CD1c-positive myeloid dendritic cell (primary cell): ENCODE measurements around the gene RASA4B.
"Not testable (repeated sequence)": the region's sequence is repeated elsewhere in the genome, so short reads cannot be mapped to it uniquely, and the experiment has no call there.

Experiments used
- DNase-seq: peaks from one replicate; pipeline ENCODE4 v3.0.0-alpha.2; 2016; ENCODE audit errors: extremely low spot score

The RASA4B gene

DNA sequence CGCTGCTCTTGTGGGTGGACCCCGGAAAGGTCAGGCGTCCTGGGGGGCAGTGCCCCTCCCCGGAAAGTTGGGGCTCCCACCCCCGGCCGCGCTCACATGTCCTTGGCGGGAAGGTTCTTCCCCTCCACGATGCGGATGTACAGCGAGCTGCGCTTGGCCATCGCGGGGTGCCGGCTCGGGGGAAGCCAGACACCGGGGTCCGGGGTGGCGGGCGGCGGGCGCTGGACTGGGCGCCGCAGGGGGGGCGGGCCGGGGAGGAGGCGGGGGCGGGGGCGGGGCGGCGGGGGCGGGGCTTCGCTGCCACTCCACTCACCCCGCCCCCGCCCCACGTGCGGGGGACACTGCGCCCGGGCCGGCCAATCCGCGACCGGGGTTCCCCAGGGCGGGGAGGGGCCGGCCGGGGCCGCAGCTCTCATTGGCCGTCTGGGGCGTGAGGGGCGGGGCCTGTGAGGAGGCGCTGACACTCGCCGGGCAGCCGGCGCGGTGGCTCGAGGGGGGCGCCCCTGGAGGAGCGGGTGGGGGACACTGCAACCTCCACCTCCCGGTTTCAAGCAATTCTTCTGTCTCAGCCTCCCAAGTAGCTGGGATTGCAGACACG is at the start of gene RASA4B:
Gene RASA4B, minus strand, starts transcription at position 228 of the 598 bp plus-strand sequence. Its CDS starts 67 bp downstream, at position 161.
- peak; percentile 1 for DNase-seq

DNA sequence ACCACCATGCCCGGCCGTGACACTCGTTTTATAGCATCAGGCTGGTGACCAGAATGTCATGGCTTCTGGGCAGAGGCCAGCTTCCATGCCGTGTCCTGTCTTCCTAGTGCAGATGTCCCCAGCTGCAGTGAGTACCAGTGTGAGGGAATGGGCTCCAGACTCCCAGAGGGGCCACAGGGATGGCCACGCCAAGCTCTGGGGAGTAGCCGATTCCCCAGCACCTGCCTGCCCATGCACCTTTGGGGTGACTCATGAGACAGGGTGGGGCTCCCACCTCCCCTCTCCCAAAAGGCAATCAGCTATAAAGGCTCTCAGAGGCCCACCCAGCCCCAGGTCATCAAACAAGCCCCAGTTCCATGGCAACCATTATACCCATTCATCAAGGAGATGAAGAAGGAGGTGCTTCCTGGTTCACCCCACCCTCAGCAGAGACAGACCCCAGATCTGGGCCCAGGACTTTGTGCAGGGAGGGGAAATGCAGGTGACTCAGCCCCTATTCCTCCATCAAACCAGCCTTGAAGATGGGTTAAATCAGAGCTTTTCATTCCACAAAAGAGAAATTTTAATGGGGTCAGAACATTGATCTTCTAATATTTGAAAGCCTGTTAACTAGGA is 33.3 kb upstream of the RASA4B start, which contains the start of gene SPDYE2:
Gene SPDYE2, plus strand, starts transcription at position 419 of the 615 bp plus-strand sequence. CDS start 2,030 bp downstream, outside the sequence.
- DNase-seq, result not testable (repeated sequence)

DNA sequence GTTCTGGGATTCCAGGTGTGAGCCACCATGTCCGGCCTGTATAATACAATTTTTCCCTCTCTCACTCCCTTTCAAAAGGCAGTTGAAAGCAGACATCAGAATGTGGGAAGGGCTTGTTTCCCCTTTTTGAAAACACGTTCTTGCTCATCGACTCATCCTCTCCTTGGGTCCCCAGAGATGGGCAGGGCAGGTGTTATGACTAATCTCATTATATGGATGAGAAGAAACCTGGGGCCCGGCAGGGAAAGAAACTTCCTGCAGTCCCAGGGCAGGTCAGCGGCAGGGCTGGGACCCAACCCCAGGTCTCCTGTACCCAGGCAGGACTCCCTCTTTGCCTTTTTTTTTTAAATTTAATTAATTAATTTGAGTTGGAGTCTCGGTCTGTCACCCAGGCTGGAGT is 28.8 kb upstream of the RASA4B start:
- not testable (repeated sequence) for DNase-seq

DNA sequence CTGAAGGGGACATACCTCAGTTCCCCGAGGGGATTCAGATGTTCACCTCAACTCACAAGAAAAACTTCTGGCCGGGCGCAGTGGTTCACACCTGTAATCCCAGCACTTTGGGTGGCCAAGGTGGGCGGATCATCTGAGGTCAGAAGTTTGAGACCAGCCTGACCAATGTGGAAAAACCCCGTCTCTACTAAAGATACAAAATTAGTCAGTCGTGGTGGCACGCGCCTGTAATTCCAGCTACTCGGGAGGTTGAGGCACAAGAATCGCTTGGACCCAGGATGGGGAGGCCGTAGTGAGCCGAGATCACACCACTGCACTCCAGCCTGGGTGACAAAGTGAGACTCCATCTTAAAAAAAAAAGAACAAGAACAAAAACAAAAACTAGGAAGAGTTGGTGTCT is 27.7 kb upstream of the RASA4B start:
- DNase-seq, result not testable (repeated sequence)

DNA sequence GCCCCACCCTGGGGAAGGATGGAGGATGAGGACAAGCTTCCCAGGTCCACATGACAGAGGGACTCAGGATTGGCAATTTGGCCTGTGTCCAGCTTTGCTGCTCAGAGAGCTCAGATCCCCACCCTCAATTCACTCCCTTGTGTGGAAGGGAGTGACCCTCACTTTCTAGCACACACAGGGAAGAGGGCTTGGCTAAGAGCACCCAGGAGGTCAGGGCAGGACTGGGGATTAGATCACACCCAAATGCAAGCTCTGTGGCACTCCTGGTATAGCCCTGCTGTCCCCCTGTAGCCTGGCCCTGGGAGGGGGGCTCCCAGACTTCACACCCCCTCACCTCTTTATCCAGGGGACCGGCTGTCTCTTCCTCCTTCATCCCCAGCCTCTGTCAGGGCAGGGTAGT is 26.8 kb upstream of the RASA4B start:
- not testable (repeated sequence) for DNase-seq

DNA sequence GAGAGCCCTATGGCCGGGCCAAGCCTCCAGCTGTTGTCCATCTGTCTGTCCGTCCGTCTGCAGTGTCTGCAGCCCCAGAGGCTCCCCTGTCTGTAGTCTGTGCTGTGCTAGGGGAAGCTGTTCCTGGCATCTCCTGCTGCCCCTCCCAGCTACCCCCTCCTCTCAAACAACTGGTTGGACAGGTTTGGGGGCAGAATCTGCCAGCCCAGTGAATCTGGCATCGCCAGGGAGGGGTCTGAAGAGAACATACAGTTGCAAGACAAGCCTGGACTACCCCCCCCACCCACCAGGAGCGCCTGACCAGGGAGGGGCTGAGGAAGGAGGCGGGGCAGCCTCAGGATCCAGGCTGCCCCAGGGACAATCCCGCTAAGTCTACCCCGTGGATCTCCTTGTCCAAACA is 26.0 kb upstream of the RASA4B start, which contains the start of gene UPK3BL2:
Gene UPK3BL2, minus strand, starts transcription at position 101 of the 400 bp plus-strand sequence. Its CDS starts 60 bp downstream, at position 41.
- DNase-seq, result not testable (repeated sequence)

DNA sequence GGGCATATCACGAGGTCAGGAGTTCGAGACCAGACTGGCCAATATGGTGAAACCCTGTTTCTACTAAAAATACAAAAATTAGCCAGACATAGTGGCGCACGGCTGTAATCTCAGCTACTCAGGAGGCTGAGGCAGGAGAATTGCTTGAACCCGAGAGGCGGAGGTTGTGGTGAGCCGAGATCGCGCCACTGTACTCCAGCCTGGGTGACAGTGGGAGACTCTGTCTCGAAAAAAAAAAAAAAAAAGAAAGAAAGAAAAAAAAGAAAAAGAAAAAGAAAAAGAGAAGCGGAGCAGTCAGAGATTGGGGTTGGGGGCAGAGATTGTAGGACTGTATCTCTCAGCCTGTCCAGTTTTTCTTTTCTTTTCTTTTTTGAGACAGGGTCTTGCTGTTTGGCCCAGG is 25.2 kb upstream of the RASA4B start:
- DNase-seq, result not testable (repeated sequence)

DNA sequence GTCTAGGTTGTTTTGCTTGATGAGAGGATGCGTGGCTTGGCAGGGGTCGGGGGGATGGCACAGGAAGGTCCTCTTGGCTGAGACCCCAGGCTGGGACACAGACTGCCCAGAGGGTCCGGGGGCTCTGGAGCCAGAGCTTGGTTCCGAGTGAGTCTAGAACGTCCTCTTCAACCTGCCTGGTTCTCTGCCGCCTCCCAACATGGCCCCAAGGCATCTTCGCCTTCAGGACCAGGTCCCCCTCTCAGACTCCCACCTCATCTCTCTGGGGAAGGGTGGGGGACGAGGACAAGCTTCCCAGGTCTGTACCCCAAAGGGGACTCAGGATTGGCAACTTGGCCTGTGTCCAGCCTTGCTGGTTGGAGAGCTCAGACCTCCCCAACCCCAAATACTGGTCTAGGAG is 24.5 kb upstream of the RASA4B start:
- DNase-seq, result not testable (repeated sequence)

DNA sequence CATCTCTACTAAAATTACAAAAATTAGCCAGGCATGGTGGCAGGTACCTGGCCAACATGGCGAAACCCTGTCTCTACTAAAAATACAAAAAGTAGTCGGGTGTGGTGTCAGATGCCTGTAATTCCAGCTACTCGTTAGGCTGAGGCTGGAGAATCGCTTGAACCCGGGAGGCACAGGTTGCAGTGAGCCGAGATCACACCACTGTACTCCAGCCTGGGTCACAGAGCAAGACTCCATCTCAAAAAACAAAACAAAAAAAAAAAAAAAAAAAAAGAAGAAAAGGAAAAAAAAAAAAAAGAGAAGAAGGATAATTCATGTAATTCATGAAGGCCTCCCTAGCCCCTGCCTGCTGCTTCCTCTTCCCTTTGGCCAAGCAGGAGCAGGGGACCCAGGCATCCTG is 23.0 kb upstream of the RASA4B start:
- not testable (repeated sequence) for DNase-seq

DNA sequence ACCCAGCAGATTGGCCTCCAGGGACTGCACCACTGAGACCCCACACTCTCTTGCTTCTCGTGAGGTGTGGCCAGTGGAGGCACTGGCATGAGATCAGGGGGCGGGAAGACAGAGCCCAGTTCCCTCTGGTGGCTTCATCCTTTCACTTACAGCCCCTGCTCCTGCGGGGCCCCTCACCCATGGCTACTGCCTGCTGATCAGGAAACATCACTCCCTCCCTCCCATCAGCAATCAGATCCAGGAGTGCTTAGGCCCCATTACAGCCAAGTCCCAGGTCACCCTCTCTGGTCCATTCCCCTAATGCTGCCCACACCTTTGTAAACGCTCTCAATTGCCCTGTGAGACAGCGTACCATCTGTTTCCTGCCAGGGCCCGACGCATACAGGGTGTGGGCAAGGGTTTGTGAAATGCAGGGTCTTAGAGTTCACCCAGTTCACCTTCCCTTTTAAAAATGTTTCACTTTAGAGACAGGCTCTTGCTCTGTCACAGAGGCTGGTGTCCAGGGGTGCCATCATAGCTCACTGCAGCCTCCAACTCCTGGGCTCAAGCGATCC is 17.6 kb upstream of the RASA4B start:
- DNase-seq, result not testable (repeated sequence)

DNA sequence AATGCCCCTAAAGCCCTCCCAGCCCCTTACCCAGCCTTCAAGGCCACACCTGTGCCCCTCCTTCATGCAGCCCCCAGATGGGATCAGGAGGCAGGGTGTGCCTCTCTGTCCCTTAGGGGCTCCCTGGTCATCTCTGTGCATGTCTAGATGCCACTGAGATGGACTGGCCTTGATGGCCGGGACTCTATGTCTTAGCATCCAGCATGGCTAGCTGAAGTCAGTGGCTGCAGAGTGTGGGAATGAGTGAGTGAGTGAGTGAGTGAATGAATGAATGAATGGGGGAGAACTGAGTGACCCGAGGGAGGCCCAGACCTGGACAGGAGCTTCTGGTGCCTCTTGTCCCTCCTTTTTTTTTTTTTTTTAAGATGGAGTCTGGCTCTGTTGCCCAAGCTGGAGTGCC is 14.6 kb upstream of the RASA4B start:
- not testable (repeated sequence) for DNase-seq

DNA sequence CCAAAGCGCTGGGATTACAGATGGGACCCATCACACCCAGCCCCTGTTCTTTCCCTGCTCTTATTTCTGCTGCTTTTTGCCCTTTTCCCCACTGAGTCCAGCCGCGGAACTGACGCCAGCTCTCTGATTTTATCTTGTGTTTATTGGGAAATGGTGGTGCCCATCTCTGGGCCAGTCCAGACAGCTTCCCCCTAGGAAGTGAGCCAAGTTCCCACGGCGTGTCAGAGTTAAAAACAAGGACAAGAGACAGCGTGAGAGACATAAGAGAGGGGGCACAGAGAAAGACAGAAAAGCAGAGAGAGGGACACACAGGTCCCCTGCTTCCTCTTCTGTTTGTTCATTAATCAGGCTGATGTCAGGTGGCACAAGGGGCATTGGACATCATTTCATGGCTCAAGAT is 14.0 kb upstream of the RASA4B start:
- not testable (repeated sequence) for DNase-seq

DNA sequence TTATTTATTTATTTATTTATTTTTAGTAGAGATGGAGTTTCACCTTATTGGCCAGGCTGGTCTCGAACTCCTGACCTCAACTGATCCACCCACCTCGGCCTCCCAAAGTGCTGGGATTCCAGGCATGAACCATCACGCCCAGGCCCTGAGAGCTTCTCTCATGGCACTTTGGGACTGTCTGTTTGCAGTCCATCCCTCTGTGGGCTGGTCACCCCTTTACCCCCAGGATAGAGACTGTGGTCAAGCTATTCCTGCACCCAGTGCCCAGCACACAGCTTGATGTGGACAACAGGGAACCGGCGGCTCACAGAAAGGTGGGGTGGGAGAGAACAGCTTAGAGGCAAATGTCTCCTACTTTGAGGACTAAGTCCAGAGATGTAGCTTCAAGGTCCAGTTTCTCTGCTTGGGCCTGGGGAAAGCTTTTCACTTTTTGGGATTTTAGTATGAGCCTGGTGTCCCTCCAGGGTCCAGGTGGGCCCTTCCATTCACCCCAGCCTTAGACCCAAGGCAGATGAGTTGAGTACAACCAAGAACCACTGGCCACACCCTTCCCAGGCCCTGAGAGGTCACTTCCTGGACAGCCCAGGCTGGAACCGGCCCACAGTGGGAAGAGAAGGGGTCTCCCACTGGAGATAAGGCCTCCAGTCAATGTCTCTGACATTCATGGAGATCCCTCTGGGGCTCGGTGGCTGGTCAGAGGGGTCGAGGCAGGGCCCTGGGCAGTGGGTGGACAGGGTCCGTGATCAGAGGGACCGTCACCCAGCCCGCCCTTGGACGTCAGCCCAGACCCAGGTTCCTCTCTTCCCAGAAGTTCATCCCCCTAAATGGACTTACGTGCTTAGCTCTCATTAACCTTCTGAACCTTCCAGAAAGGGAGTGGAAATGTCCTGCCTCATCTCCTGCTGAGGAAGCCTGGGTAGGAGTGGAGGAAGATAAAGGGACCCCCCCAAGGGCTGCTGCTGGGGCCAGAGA is 10.5 kb upstream of the RASA4B start:
- not testable (repeated sequence) for DNase-seq

DNA sequence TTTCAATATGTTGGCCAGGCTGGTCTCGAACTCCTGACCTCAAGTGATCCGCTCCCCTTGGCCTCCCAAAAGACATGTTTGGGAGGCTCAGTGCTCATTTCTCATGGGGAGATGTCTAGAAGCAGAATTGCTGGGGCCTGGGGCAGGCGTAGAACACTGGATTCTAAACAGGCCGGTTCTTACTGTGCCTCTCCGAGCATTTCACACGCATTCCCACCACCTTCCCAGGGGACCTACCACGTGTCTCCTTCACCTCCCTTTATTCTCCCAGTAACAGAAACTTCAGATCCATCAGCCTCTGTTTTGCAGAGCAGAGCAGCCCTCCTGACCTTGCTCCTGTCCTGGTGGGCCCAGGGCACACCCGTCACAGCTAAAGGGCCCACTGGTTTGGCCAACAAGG is 9.6 kb upstream of the RASA4B start:
- DNase-seq, result not testable (repeated sequence)

DNA sequence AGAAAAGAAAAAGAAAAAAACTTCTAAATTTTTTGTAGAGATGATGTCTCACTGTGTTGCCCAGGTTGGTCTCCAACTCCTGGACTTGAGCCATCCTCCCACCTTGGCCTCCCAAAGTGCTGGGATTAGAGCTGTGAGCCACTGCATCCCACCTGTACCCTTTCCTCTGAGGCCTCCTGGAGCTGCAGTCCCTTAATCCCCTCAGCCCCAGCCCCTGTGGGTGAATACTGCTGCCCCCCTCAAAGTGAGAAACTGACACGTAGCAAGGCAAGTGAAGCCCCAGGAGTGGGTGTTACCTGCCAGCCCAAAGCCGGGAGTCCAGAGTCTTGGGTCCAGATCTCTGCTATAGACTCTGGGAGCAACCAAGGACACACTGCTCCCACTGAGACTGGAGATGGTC is 7.2 kb upstream of the RASA4B start:
- not testable (repeated sequence) for DNase-seq

DNA sequence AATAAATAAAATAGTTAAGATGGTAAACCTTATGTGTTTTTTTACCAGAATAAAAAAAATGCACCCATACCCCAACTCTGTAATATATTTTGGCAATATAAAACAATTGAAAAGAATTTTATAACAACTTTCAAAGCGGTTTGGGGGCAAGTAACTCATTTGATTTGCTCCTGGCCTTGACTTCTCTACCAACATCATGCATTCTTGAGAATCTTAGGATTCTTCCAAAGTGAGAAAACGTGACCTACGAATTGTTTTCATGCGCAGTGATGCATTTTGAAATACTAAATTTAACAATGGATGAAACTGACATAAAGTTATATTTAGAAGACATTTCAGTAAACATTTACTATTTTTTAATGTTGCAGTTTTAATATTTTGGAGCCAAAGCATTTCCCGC is 3.2 kb upstream of the RASA4B start:
- DNase-seq, result not testable (repeated sequence)

DNA sequence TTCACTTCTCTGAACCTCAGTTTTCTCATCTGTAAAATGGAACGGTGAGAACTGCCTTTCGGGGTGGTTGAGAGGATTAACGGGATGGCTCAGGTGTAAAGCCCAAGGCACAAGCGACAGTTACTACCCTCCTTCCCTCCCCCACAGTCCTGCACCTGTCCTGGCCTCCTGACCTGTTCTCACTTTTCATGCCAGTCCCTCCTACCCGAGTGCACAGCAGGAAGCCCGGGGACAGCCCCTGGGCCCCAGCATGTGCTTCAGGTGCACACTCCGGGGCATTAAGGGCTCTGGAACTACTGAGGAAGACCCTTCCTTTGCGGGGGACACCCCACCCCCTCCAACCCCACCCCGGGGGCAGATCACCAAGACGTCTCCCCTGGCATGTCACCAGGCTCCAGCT is 626 bp downstream of the RASA4B start:
- not testable (repeated sequence) for DNase-seq

DNA sequence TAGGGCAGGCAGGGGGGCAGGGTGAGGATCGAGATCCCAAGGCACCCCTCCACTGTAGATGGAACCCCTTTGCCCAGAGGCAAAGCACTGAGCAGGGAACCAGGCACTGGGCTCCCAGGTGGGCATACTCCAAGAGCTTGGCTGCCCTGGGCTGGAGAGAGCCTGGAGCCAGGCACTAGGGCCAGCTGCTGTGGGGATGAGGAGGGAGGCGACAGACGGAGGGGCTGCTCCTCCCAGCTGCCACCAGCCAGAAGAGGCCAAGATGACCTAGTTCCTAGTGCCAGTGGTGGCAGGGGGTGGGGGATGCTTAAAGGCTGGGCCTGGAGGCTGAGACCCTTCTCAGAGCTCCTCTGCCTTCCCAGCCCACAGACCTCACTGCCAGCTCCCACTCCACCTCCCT is 1.7 kb downstream of the RASA4B start:
- DNase-seq, result not testable (repeated sequence)

DNA sequence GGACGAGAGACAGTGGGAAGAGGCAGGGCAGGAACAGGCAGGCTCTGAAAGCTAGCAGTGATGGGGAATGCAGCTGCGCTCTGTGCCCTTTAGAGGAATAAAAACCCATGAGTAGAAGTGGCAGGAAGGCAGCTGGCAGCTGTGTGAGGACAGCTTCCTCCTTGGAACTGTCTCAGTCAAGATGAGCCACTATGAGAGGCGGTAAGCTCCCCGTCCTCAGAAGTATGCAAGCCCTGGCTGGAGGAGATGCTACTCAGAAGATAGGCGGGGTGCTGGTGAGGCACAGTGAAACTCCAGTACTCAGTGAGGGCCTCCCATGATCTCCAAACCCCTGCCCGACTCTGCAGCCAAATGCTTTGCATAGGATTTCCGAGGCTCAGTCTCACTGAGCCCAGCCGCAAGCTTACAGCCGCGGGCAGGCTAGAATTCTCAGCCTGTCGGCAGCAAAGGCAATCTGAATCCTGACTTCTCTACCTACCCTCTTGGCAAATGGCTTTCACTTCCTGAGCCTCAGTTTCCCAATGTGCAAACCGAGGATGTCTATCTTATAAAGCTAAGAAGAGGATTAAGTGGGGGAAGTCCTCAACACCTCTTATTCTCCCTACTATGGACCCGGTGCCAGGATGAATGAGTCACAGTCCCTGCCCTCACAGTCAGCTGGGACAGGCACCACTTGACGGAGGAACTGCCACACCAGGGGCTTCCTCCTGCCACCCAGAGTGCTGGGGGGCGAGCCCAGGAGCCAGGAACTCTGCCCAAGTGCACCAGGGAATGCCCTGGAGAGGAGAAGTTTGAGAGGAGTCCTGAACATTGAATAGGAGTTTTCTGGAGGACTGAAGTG is 2.5 kb downstream of the RASA4B start:
- not testable (repeated sequence) for DNase-seq

DNA sequence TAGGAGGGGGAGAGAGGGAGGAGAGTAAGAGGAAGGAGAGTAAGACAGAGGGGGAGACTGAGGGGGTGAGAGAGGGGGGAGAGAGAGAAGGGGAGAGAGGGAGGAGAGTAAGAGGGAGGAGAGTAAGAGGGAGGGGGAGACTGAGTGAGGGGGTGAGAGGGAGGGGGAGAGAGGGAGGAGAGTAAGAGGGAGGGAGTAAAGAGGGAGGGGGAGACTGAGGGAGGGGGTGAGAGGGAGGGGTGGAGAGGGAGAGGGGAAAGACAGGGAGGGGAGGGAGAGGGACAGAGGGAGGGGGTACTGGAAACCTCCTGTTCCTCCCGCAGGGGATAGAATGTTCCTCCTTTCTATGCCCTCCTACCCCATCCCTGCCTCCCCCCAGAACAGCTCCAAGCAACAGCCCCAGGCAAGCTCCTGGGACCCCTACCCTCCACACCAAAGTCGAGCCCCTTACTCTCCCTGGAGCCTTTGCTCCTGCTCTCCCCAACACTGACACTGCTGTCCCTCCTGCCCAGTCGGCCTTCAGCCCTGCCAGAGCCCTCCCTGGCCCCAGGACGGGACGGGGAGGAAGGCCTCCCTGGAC is 4.8 kb downstream of the RASA4B start:
- DNase-seq, result peak; percentile 19
